Psoas muscle (tissue), 8 donors: ENCODE measurements around the gene SLC29A1. TPM values are rescaled to one million over a fixed set of nuclear protein-coding genes. Genes with fewer than 3 reads are reported as not detected.

Experiments
- ATAC-seq, 4 donors: fragments of 200-7000 bp; cut with Tn5 transposase; one replicate each; pipeline ENCODE4 v1.9.1; 2020; ENCODE audit warnings: moderate library complexity in 3 of 4, mild to moderate bottlenecking in 2 of 4
- DNase-seq, 2 donors: peaks; one replicate each; pipeline ENCODE4 v3.0.0-alpha.2; 2020
- H3K27ac ChIP-seq: fragments of 200-600 bp; one replicate; pipeline ENCODE4 v1.8.0; 2022
- H3K27me3 ChIP-seq, 3 donors: fragments of 200-600 bp in 1 of 3; one replicate each; pipeline versions ENCODE4 v1.6.1 to v1.8.0; 2013 to 2022; ENCODE audit warnings: low read length in 2 of 3, mild to moderate bottlenecking in 2 of 3, moderate library complexity in 1 of 3; ENCODE audit not compliant: insufficient read depth in 3 of 3
- H3K36me3 ChIP-seq, 2 donors: fragments of 200-600 bp in 1 of 2; one replicate each; pipeline versions ENCODE4 v1.6.1 to v1.8.0; 2013 to 2022; ENCODE audit warnings: low read depth in 1 of 2, mild to moderate bottlenecking in 1 of 2, moderate library complexity in 1 of 2; ENCODE audit not compliant: insufficient read depth in 1 of 2
- H3K4me1 ChIP-seq: fragments of 200-600 bp; one replicate; pipeline ENCODE4 v1.8.0; 2022
- H3K4me3 ChIP-seq: fragments of 200-600 bp; one replicate; pipeline ENCODE4 v1.8.0; 2022; ENCODE audit warnings: mild to moderate bottlenecking
- H3K9me3 ChIP-seq: fragments of 200-600 bp; one replicate; pipeline ENCODE4 v1.8.0; 2022
- WGBS, 3 donors: extraction: QIAGEN DNeasy Blood & Tissue Kit; methylation state at CpG; one replicate each; pipeline versions ENCODE4 v1.1.6 to v1.1.7; 2013; 5-methylcytosine and 5-hydroxymethylcytosine counted together
- intact Hi-C, 2 donors: fragments of 100-400 bp; cut with DNase I; formaldehyde crosslinking; loops; one replicate each; pipeline versions ENCODE4 v1.11.0 to v1.14.2; 2022
- polyA plus RNA-seq, 3 donors: library from polyadenylated mRNA; stranded (reverse); fragments of 200-250 nt; gene quantifications; one replicate each; pipeline ENCODE4 v1.2.3, GENCODE V29; 2013
- total RNA-seq, 4 donors: library from RNA; stranded (reverse); fragmentation: NEBNext Ultra II Directional in 2 of 4; extraction: Animal tissue kit (Norgen Biotek cat#: 25700) in 2 of 4; gene quantifications; one replicate each; pipeline versions ENCODE4 v1.2.1 to v1.2.4, GENCODE V29; 2021 to 2023
- TF ChIP-seq, protein P1 (sequence below): fragments of 200-600 bp; IDR thresholded peaks from one replicate; pipeline ENCODE4 v1.8.0; 2022; ENCODE audit warnings: antibody characterized with exemption
- donor health status: healthy with polysubstance abuse.
- donor health status: DM: no; HTN: no; CAD: no; lungs with moderate emphysema.
- donor health status: Bipolar disorder and iron deficiency.
- donor health status: healthy.
- donor health status: DM: yes; HTN: yes; CAD: no.
- donor health status: DM: no; HTN: no; CAD: no.
- donor health status: DM: no; HTN: no; CAD: no.
- donor health status: DM: yes; HTN: yes; CAD: no.

The SLC29A1 gene
- total and polyA plus RNA-seq, 7 donors = 29.1 to 80.7 (median 39.7) TPM

DNA sequence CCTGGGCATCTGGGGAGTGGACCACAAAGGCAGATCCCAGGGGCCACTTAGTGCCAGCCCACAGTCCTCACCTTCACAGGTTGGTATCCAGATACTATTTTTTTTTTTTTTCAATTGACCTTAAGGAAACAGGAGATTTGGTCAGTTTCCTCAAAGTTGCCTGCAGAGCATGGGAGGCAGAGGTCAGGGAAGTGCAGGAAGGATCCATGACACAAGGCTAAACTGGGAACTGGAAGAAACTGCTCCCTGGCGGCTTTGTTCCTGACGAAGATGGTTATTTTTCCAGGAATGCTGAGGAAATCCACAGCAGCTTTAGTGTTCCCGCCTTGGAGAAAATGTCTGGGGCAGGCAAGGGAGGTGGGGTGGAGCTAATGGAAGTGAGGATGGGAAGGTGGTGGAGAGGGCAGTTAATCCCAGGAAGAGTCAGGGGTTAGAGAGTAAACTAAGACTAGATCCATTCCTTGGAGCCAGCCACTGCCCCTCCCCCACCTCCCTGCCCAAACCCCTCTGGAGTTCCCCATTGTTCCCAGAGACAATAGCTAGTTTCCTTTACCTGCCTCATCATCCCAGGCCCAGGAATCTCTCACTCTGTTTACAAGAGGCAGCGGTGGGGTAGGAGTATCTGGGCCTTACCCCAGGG is 20.9 kb upstream of the SLC29A1 start:
- peak overlapping the region; percentile 53 for H3K27ac ChIP-seq
- no peak overlapping the region for H3K4me3 ChIP-seq
- peaks cover 3% of the 10 kb centered on the region for H3K4me1 ChIP-seq
- H3K9me3 ChIP-seq = no peaks in the 10 kb centered on the region
- ATAC-seq (peak in 1 of 4 donors; percentile 24), DNase-seq (no peak)
- WGBS, 3 donors = 57 to 79% (median 75%) methylated on average over 4 of the region's 4 CpGs
- no peaks in the 10 kb centered on the region for H3K36me3 ChIP-seq
- H3K27me3 ChIP-seq = no peaks in the 10 kb centered on the region
- intact Hi-C loops = no loop called here
- TF ChIP-seq, protein P1, sequence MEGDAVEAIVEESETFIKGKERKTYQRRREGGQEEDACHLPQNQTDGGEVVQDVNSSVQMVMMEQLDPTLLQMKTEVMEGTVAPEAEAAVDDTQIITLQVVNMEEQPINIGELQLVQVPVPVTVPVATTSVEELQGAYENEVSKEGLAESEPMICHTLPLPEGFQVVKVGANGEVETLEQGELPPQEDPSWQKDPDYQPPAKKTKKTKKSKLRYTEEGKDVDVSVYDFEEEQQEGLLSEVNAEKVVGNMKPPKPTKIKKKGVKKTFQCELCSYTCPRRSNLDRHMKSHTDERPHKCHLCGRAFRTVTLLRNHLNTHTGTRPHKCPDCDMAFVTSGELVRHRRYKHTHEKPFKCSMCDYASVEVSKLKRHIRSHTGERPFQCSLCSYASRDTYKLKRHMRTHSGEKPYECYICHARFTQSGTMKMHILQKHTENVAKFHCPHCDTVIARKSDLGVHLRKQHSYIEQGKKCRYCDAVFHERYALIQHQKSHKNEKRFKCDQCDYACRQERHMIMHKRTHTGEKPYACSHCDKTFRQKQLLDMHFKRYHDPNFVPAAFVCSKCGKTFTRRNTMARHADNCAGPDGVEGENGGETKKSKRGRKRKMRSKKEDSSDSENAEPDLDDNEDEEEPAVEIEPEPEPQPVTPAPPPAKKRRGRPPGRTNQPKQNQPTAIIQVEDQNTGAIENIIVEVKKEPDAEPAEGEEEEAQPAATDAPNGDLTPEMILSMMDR = no peak

DNA sequence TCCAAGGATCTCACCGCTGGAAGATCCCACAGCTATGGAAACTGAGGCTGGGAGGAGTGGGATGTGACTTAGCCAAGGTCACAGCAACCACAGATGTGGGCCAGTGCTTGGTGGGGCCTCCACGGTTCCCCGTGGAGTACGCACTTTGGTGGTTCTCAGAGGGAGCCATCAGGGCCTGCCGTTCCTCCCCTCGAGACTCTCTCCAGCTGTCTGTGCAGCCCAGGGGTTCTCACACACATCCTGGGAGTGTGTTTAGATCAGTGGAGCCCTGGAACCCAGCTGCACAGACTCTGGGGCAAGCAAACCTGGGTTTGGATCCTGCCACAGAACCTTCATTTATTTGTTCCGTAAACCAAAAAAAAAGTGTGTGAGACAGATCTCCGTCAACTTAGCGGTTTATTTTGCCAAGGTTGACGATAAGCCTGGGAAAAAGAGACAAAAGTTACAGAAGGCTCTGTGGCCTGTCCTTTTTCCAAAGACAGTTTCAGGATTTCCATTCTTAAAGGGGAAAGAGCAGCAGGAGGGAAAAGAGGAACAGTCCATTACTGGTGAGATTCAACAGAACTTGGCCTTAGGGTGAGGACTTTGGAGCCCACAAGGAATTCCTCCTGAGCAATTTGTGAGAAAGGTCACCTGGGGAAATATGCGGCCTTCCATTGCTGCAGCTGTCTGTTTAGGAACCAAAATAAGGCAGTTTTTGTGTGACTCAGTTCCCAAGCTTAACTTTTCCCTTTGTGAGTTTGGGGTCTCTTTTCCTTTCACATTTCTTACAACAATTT is 20.2 kb upstream of the SLC29A1 start:
- Histone ChIP-seq H3K9me3 (no peaks in the 10 kb centered on the region), H3K27ac (peak overlapping the region; percentile 53), H3K27me3 (no peaks in the 10 kb centered on the region), H3K4me3 (no peak overlapping the region), H3K4me1 (peaks cover 3% of the 10 kb centered on the region), H3K36me3 (no peaks in the 10 kb centered on the region)
- DNase-seq (no peak), ATAC-seq (no peak)
- whole genome bisulfite sequencing, 3 donors = 57 to 63% (median 61%) methylated on average over 11 of the region's 11 CpGs
- TF ChIP-seq, protein P1 = no peak
- intact Hi-C loops = no loop called here

DNA sequence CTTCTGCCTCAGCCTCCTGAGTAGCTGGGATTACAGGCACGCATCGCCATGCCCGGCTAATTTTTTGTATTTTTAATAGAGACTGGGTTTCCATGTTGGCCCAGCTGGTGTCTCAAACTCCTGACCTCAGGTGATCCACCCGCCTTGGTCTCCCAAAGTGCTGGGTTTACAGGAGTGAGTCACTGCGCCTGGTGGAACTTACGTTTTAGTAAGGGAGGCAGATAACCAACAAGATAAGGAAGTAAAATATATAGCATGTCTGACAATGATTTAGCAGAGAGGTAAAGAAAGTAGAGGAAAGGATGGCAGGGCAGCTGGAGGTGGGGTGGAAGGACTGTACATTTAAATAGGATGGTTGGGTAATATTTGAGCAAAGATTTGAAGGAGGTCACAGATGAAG is 19.4 kb upstream of the SLC29A1 start:
- Histone ChIP-seq H3K27me3 (no peaks in the 10 kb centered on the region), H3K4me3 (no peak overlapping the region), H3K36me3 (no peaks in the 10 kb centered on the region), H3K27ac (no peak overlapping the region), H3K4me1 (peaks cover 3% of the 10 kb centered on the region), H3K9me3 (no peaks in the 10 kb centered on the region)
- intact Hi-C loops = no loop called here
- 94 to 96% (median 95%) methylated on average over 6 of the region's 6 CpGs for WGBS, 3 donors
- ATAC-seq (no peak), DNase-seq (no peak)
- TF ChIP-seq, protein P1 = no peak

DNA sequence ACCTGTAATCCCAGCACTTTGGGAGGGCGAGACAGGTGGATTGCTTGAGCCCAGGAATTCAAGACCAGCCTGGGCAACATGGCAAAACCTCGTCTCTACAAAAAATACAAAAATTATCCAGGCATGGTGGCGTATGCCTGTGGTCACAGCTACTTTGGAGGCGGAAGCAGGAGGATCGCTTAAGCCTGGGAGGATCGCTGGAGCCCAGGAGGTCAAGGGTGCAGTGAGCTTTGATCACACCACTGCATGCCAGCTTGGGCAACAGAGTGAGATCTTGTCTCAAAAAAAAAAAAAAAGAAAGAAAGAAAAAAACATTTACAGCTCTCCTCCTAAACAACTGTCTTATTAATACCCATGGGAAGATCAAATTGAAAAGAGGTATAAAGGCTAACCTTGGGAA is 15.4 kb upstream of the SLC29A1 start:
- no peak for DNase-seq
- H3K4me1 ChIP-seq = peaks cover 3% of the 10 kb centered on the region
- TF ChIP-seq, protein P1 = no peak
- H3K9me3 ChIP-seq = no peaks in the 10 kb centered on the region
- no peaks in the 10 kb centered on the region for H3K27me3 ChIP-seq
- H3K27ac ChIP-seq = no peak overlapping the region
- intact Hi-C loops = no loop called here
- WGBS, 3 donors = 88 to 98% (median 91%) methylated on average over 6 of the region's 6 CpGs
- H3K36me3 ChIP-seq = no peaks in the 10 kb centered on the region
- no peak for ATAC-seq
- H3K4me3 ChIP-seq = no peak overlapping the region
